HCT116 (cell line): ENCODE data around the gene WNK2. TPM values are rescaled to one million over a fixed set of nuclear protein-coding genes. Genes with fewer than 3 reads are reported as not detected.

Experiments used
- ATAC-seq: fragments of 200-7000 bp; cut with Tn5 transposase; 2 replicates; pipeline ENCODE4 v1.9.1; 2020; ENCODE audit warnings: mild to moderate bottlenecking, moderate library complexity
- BruUV-seq: library from RNA; stranded (reverse); fragments of 400-500 nt; replicated peaks from 2 replicates; lab custom pipeline; 2021; lab: Mats Ljungman, UMichigan
- CTCF ChIA-PET: fragments of 300-600 bp; sonication (Branson Sonifier 250); formaldehyde crosslinking; loops from one replicate; lab custom pipeline; 2021; ENCODE audit warnings: antibody characterized with exemption; lab: Charles Lee
- POLR2A ChIA-PET: fragments of 300-600, 350-600 bp; sonication (Branson Sonifier 250); formaldehyde crosslinking; loops from one replicate; lab custom pipeline; 2021; ENCODE audit warnings: antibody characterized with exemption; lab: Charles Lee
- RAD21 ChIA-PET, 2 experiments: fragments of 300-600 bp; sonication (Branson Sonifier 250); formaldehyde crosslinking; loops; one replicate each; lab custom pipeline; 2023; ENCODE audit warnings: low total read pairs in 2 of 2; ENCODE audit not compliant: uncharacterized antibody in 2 of 2, unreplicated experiment in 2 of 2, low non-redundant PET in 1 of 2; lab: Charles Lee
- DNase-seq: peaks from one replicate; pipeline ENCODE4 v3.0.0-alpha.2; 2010; ENCODE audit warnings: low read depth, low spot score
- H2AFZ ChIP-seq: fragments of 200-600 bp; shearing (Covaris generic), sonication (generic); 2 replicates; pipeline ENCODE4 v1.6.1; 2017; ENCODE audit warnings: low read depth, mixed run types, mixed read lengths, antibody characterized with exemption, low read length; ENCODE audit not compliant: poor library complexity, severe bottlenecking
- H3K27ac ChIP-seq: 2 replicates; pipeline ENCODE4 v1.5.1; 2012; ENCODE audit warnings: low read depth, low read length
- H3K27me3 ChIP-seq: fragments of 200-600 bp; sonication (generic); 2 replicates; pipeline ENCODE4 v1.6.1; 2016; ENCODE audit warnings: mixed run types, low read length, mixed read lengths; ENCODE audit not compliant: insufficient read depth
- H3K36me3 ChIP-seq, 2 experiments: fragments of 200-500 bp in 1 of 2; fragments of 200-600 bp in 1 of 2; sonication (Bioruptor generic) in 1 of 2; sonication (generic) in 1 of 2; 2 replicates each; pipeline versions ENCODE4 v1.5.1 to v1.6.1; 2014 to 2016; ENCODE audit warnings: low read length in 2 of 2, inconsistent platforms in 1 of 2, mixed read lengths in 1 of 2, mixed run types in 1 of 2; ENCODE audit not compliant: insufficient read depth in 2 of 2, control insufficient read depth in 1 of 2
- H3K4me1 ChIP-seq, 2 experiments: fragments of 200-600 bp in 1 of 2; sonication (generic) in 1 of 2; 2 replicates each; pipeline versions ENCODE4 v1.5.1 to v1.6.1; 2012 to 2017; ENCODE audit warnings: low read length in 2 of 2, inconsistent platforms in 1 of 2, mild to moderate bottlenecking in 1 of 2, mixed read lengths in 1 of 2, mixed run types in 1 of 2, moderate library complexity in 1 of 2; ENCODE audit not compliant: insufficient read depth in 2 of 2, control insufficient read depth in 1 of 2
- H3K4me2 ChIP-seq: fragments of 200-600 bp; sonication (generic); 2 replicates; pipeline ENCODE4 v1.6.1; 2017; ENCODE audit warnings: mixed run types, low read length, mixed read lengths
- H3K4me3 ChIP-seq, 2 experiments: fragments of 200-600 bp in 1 of 2; sonication (generic) in 1 of 2; replicated peaks in 1 of 2; 2 replicates each; pipeline ENCODE4 v1.5.1; 2011 to 2016; ENCODE audit warnings: low read length in 2 of 2, control low read depth in 1 of 2, low read depth in 1 of 2, mild to moderate bottlenecking in 1 of 2, mixed read lengths in 1 of 2, mixed run types in 1 of 2
- H3K79me2 ChIP-seq: fragments of 200-600 bp; sonication (generic); 2 replicates; pipeline ENCODE4 v1.6.1; 2017; ENCODE audit warnings: mild to moderate bottlenecking, mixed run types, low read length, moderate library complexity, mixed read lengths; ENCODE audit not compliant: insufficient read depth
- H3K9ac ChIP-seq: fragments of 200-600 bp; sonication (generic); 2 replicates; pipeline ENCODE4 v1.6.1; 2016; ENCODE audit warnings: low read length, mixed read lengths
- H3K9me2 ChIP-seq: fragments of 200-600 bp; sonication (generic), shearing (Covaris generic); 2 replicates; pipeline ENCODE4 v1.6.1; 2017; ENCODE audit warnings: mixed run types, mild to moderate bottlenecking, moderate library complexity; ENCODE audit not compliant: insufficient read depth
- H3K9me3 ChIP-seq, 2 experiments: fragments of 200-500 bp in 1 of 2; fragments of 200-600 bp in 1 of 2; sonication (Bioruptor generic) in 1 of 2; sonication (generic) in 1 of 2; 2 replicates each; pipeline ENCODE4 v1.6.1; 2014 to 2017; ENCODE audit warnings: low read length in 2 of 2, mixed read lengths in 2 of 2, inconsistent platforms in 1 of 2, low read depth in 1 of 2, mild to moderate bottlenecking in 1 of 2, mixed run types in 1 of 2, moderate library complexity in 1 of 2; ENCODE audit not compliant: control insufficient read depth in 1 of 2, insufficient read depth in 1 of 2
- H4K20me1 ChIP-seq: fragments of 200-600 bp; sonication (generic), shearing (Covaris generic); 2 replicates; pipeline ENCODE4 v1.6.1; 2017; ENCODE audit warnings: mixed run types, mild to moderate bottlenecking, moderate library complexity; ENCODE audit not compliant: insufficient read depth
- ELF1 ChIP-seq: IDR thresholded peaks from 2 replicates; pipeline ENCODE4 v1.6.1; 2012; ENCODE audit warnings: low read depth, borderline replicate concordance
- EZH2 ChIP-seq: fragments of 200-600 bp; sonication (generic); IDR thresholded peaks from 2 replicates; pipeline ENCODE4 v1.6.1; 2017; ENCODE audit warnings: antibody characterized with exemption, mixed run types
- JUND ChIP-seq: IDR thresholded peaks from 2 replicates; pipeline ENCODE4 v1.6.1; 2012
- POLR2AphosphoS5 ChIP-seq: IDR thresholded peaks from 2 replicates; pipeline ENCODE4 v1.6.1; 2011; ENCODE audit warnings: mild to moderate bottlenecking, low read depth, low read length, moderate library complexity
- SRF ChIP-seq: IDR thresholded peaks from 2 replicates; pipeline ENCODE4 v1.6.1; 2012; ENCODE audit warnings: low read depth
- TCF7L2 ChIP-seq: IDR thresholded peaks from 2 replicates; pipeline ENCODE4 v1.7.0; 2011; ENCODE audit warnings: borderline replicate concordance, inconsistent platforms; ENCODE audit not compliant: insufficient read depth, insufficient read length; ENCODE audit errors: extremely low read depth
- ZFX ChIP-seq: fragments of 450-650 bp; IDR thresholded peaks from 2 replicates; pipeline ENCODE4 v1.6.1; 2017
- intact Hi-C: fragments of 100-400 bp; cut with micrococcal nuclease; formaldehyde crosslinking; loops from 2 replicates; pipeline ENCODE4 v1.10.0; 2022
- total RNA-seq: library from RNA; stranded (reverse); gene quantifications from one replicate; pipeline ENCODE4 v1.2.1, GENCODE V29; 2021; ENCODE audit not compliant: unreplicated experiment
- TF ChIP-seq, protein P1 (sequence below): IDR thresholded peaks from 2 replicates; pipeline ENCODE4 v1.6.1; 2012
- TF ChIP-seq, protein P2 (sequence below): IDR thresholded peaks from 2 replicates; pipeline ENCODE4 v1.6.1; 2012

The WNK2 gene
- total RNA-seq, 1 experiment from 2014 or later, result 24.4 TPM

DNA sequence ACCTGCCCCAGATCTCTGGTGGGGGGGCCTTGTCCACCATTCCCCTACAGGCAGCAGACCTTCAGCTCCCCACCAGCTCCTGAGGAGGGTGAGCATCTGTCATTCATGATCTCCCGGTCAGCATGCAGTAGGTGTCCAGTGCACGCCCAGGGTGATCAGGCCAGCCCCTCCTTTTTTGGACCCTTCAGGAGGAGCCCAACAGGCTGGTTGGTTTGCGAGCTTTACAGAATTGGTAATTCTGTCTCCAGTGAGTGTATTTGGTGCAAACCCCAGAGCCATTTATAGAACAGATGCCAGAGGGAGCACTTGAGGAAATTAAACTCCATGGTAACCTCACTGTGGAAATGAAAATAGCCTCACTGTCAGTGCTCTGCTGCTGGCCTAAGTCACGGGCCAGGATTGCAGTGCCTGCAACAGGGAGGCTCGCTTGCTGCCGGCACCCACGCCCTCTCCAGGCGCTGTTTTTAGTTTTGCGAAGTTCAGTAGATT lies 23.4 kb downstream of the WNK2 start:
- Histone ChIP-seq H3K27me3 (no peaks in the 10 kb centered on the region), H3K36me3 (no peaks in the 10 kb centered on the region), H4K20me1 (no peaks in the 10 kb centered on the region), H2AFZ (no peak overlapping the region), H3K4me2 (no peak overlapping the region), H3K4me1 (no peaks in the 10 kb centered on the region), H3K27ac (no peak overlapping the region), H3K4me3 (no peak overlapping the region), H3K79me2 (peaks cover 3% of the 10 kb centered on the region; the same call in 1 of the 2 replicates), H3K9me3 (no peaks in the 10 kb centered on the region), H3K9me2 (no peaks in the 10 kb centered on the region)
- ChIA-PET CTCF (no interaction called here), RAD21 (no interaction called here), POLR2A (no interaction called here)
- DNase-seq, result no peak
- ATAC-seq, result no peak
- intact Hi-C loops, result no loop called here
- no TSS peak for BruUV-seq
- TF ChIP-seq EZH2 (no peak), TCF7L2 (no peak), JUND (no peak), POLR2AphosphoS5 (no peak), ZFX (no peak), SRF (no peak), ELF1 (no peak)
- TF ChIP-seq, protein P1, sequence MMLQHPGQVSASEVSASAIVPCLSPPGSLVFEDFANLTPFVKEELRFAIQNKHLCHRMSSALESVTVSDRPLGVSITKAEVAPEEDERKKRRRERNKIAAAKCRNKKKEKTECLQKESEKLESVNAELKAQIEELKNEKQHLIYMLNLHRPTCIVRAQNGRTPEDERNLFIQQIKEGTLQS, result no peak
- TF ChIP-seq, protein P2, sequence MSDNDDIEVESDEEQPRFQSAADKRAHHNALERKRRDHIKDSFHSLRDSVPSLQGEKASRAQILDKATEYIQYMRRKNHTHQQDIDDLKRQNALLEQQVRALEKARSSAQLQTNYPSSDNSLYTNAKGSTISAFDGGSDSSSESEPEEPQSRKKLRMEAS, result no peak
- TF ChIP-seq, all 23 proteins: peak for 0
- no peak overlapping the region for H3K9ac ChIP-seq
